SK-N-SH (cell line): ENCODE measurements around the gene THAP6. TPM values are rescaled to one million over a fixed set of nuclear protein-coding genes. Genes with fewer than 3 reads are reported as not detected.

Experiments
- CTCF ChIA-PET: fragments of 300-600, 350-600 bp; formaldehyde crosslinking; extraction: SDS; loops from one replicate; lab custom pipeline; 2021; lab: Yijun Ruan, JAX
- POLR2A ChIA-PET: fragments of 350-600 bp; sonication (Branson Sonifier 250); formaldehyde crosslinking; extraction: SDS; loops from one replicate; lab custom pipeline; 2020; ENCODE audit warnings: antibody characterized with exemption, inconsistent platforms; lab: Yijun Ruan, JAX
- DNase-seq: peaks from one replicate; pipeline ENCODE4 v3.0.0; 2012
- H2AFZ ChIP-seq: fragments of 200-600 bp; sonication (generic); 2 replicates; pipeline ENCODE4 v1.8.1; 2016; ENCODE audit warnings: antibody characterized with exemption, mild to moderate bottlenecking, low read depth
- H3F3A ChIP-seq: fragments of 200-600 bp; sonication (generic); replicated peaks from 2 replicates; pipeline ENCODE3; 2016; ENCODE audit warnings: antibody characterized with exemption, mild to moderate bottlenecking; ENCODE audit not compliant: insufficient read depth
- H3K27ac ChIP-seq, 2 experiments: fragments of 200-500 bp in 1 of 2; fragments of 200-600 bp in 1 of 2; sonication (Bioruptor generic) in 1 of 2; sonication (generic), shearing (Covaris generic) in 1 of 2; 2 replicates each; pipeline versions ENCODE4 v1.5.1 to v1.6.1; 2014 to 2016; ENCODE audit warnings: low read depth in 2 of 2, inconsistent platforms in 1 of 2, low read length in 1 of 2, mild to moderate bottlenecking in 1 of 2, mixed read lengths in 1 of 2
- H3K27me3 ChIP-seq: fragments of 200-600 bp; sonication (generic), shearing (Covaris generic); 2 replicates; pipeline ENCODE4 v1.6.1; 2016; ENCODE audit warnings: mixed run types; ENCODE audit not compliant: insufficient read depth
- H3K36me3 ChIP-seq, 2 experiments: fragments of 200-500 bp in 1 of 2; fragments of 200-600 bp in 1 of 2; sonication (Bioruptor generic) in 1 of 2; sonication (generic) in 1 of 2; replicated peaks in 1 of 2; 2 replicates each; pipeline versions ENCODE3 to v1.5.1; 2014 to 2016; ENCODE audit warnings: low read length in 1 of 2, mild to moderate bottlenecking in 1 of 2; ENCODE audit not compliant: insufficient read depth in 2 of 2, control insufficient read depth in 1 of 2
- H3K4me1 ChIP-seq, 2 experiments: fragments of 200-500 bp in 1 of 2; fragments of 200-600 bp in 1 of 2; sonication (Bioruptor generic) in 1 of 2; sonication (generic), shearing (Covaris generic) in 1 of 2; 2 replicates each; pipeline versions ENCODE4 v1.5.1 to v1.6.1; 2014 to 2016; ENCODE audit warnings: low read depth in 1 of 2, low read length in 1 of 2, mixed run types in 1 of 2; ENCODE audit not compliant: insufficient read depth in 2 of 2, control insufficient read depth in 1 of 2
- H3K4me2 ChIP-seq: fragments of 200-600 bp; sonication (generic), shearing (Covaris generic); 2 replicates; pipeline ENCODE4 v1.6.1; 2017; ENCODE audit warnings: mixed run types
- H3K4me3 ChIP-seq, 2 experiments: fragments of 200-500 bp in 1 of 2; fragments of 200-600 bp in 1 of 2; sonication (Bioruptor generic) in 1 of 2; sonication (generic), shearing (Covaris generic) in 1 of 2; 2 replicates each; pipeline versions ENCODE4 v1.5.1 to v1.8.1; 2014 to 2016; ENCODE audit warnings: low read depth in 2 of 2, inconsistent platforms in 1 of 2, low read length in 1 of 2, mild to moderate bottlenecking in 1 of 2, mixed read lengths in 1 of 2, moderate library complexity in 1 of 2
- H3K79me2 ChIP-seq: fragments of 200-600 bp; sonication (generic); 2 replicates; pipeline ENCODE4 v1.8.1; 2017; ENCODE audit warnings: mild to moderate bottlenecking; ENCODE audit not compliant: insufficient read depth
- H3K9ac ChIP-seq: fragments of 200-600 bp; sonication (generic); 2 replicates; pipeline ENCODE4 v1.6.1; 2017; ENCODE audit warnings: mixed run types
- H3K9me2 ChIP-seq: fragments of 200-600 bp; sonication (generic); 2 replicates; pipeline ENCODE4 v1.6.1; 2017; ENCODE audit warnings: mixed run types
- H3K9me3 ChIP-seq: fragments of 200-600 bp; sonication (generic); 2 replicates; pipeline ENCODE4 v1.6.1; 2017; ENCODE audit warnings: mixed run types, mild to moderate bottlenecking, moderate library complexity
- H4K20me1 ChIP-seq: fragments of 200-600 bp; sonication (generic); 2 replicates; pipeline ENCODE4 v1.6.1; 2017; ENCODE audit warnings: mild to moderate bottlenecking, mixed run types; ENCODE audit not compliant: insufficient read depth
- CHD2 ChIP-seq: fragments of 150-350 bp; IDR thresholded peaks from 2 replicates; pipeline ENCODE4 v1.6.1; 2018; ENCODE audit warnings: low read length; ENCODE audit not compliant: partially characterized antibody
- EP300 ChIP-seq, 2 experiments: IDR thresholded peaks; 2 replicates each; pipeline versions ENCODE4 v1.4.0 to v1.6.1; 2012; ENCODE audit warnings: borderline replicate concordance in 1 of 2, low read depth in 1 of 2, low read length in 1 of 2
- FOSL2 ChIP-seq: IDR thresholded peaks from 2 replicates; pipeline ENCODE4 v1.4.0; 2012; ENCODE audit warnings: low read depth, mild to moderate bottlenecking, moderate library complexity, borderline replicate concordance
- MAX ChIP-seq: IDR thresholded peaks from 2 replicates; pipeline ENCODE4 v1.4.0; 2012; ENCODE audit warnings: low read depth
- SMC3 ChIP-seq: IDR thresholded peaks from 2 replicates; pipeline ENCODE4 v1.6.1; 2012; ENCODE audit warnings: low read depth, low read length, improper control_type of control experiment
- TEAD4 ChIP-seq: IDR thresholded peaks from 2 replicates; pipeline ENCODE4 v1.4.0; 2012; ENCODE audit warnings: mild to moderate bottlenecking, borderline replicate concordance; ENCODE audit not compliant: insufficient read depth
- USF1 ChIP-seq: IDR thresholded peaks from 2 replicates; pipeline ENCODE4 v1.4.0; 2012; ENCODE audit warnings: low read depth, borderline replicate concordance
- USF2 ChIP-seq: fragments of 150-350 bp; IDR thresholded peaks from 2 replicates; pipeline ENCODE4 v1.6.1; 2017; ENCODE audit warnings: antibody characterized with exemption, low read length, low read depth, borderline replicate concordance
- ZBTB33 ChIP-seq: IDR thresholded peaks from 2 replicates; pipeline ENCODE4 v1.4.0; 2012; ENCODE audit warnings: low read depth, borderline replicate concordance
- WGBS: methylation state at CpG from one replicate; pipeline ENCODE4 v1.1.6; 2017; ENCODE audit warnings: low lambda C conversion rate; 5-methylcytosine and 5-hydroxymethylcytosine counted together
- polyA plus RNA-seq, 3 experiments: library from polyadenylated mRNA; depleted of rRNA; stranded (reverse); fragments of >200 nt; gene quantifications; 2 replicates each; pipeline ENCODE4 v1.2.3, GENCODE V29; 2012

The THAP6 gene
- polyA plus RNA-seq, 1 of the 3 experiments (the other 2 are of a cell fraction) = 6.9 TPM

- no peak for DNase-seq
- H3K27ac ChIP-seq = no peak overlapping the region
- H3K4me3 ChIP-seq = peak overlapping the region in 1 of 2 experiments; percentile 25; a peak in 1 of 4 replicates
- H3K4me1 ChIP-seq = peaks cover 0 to 7% of the 10 kb centered on the region in 2 experiments; a peak in 2 of 4 replicates
- no peaks in the 10 kb centered on the region for H3K9me2 ChIP-seq
- ChIA-PET CTCF (no interaction called here), POLR2A (no interaction called here)
- no peaks in the 10 kb centered on the region for H4K20me1 ChIP-seq
- WGBS = 98% methylated on average over 3 of the region's 3 CpGs
- no peak overlapping the region for H3K9ac ChIP-seq
- peaks cover 24 to 33% of the 10 kb centered on the region in 2 experiments for H3K36me3 ChIP-seq
- no peaks in the 10 kb centered on the region for H3K27me3 ChIP-seq
- H3F3A ChIP-seq = no peaks in the 10 kb centered on the region
- TF ChIP-seq USF1 = no peak
- TF ChIP-seq CHD2 = no peak
- H3K4me2 ChIP-seq = peak overlapping the region; percentile 87
- H3K9me3 ChIP-seq = no peaks in the 10 kb centered on the region
- peaks cover 68% of the 10 kb centered on the region for H3K79me2 ChIP-seq
- no peak overlapping the region for H2AFZ ChIP-seq
These were observed 2.4 kb upstream of the THAP6 start for GRCh38 chr4:75511841-75512240.

GRCh38 chr4:75512386-75513211 lies 1.7 kb upstream of the THAP6 start:
- Histone ChIP-seq H4K20me1 (no peaks in the 10 kb centered on the region), H2AFZ (no peak overlapping the region), H3K27me3 (no peaks in the 10 kb centered on the region), H3K27ac (peak overlapping the region; percentile 16 to 26; a peak in 2 of 4 replicates), H3K36me3 (peaks cover 22 to 33% of the 10 kb centered on the region in 2 experiments)
- DNase-seq = no peak
- CTCF ChIA-PET = interaction anchor here (1.3 to 1.6 kb wide), 2 partner anchors 15 to 212 kb away, joined by 4 to 7 read pairs; partner anchors contain the start of gene USO1
- TF ChIP-seq SMC3 (no peak), TEAD4 (no peak), ZBTB33 (no peak), MAX (no peak), USF2 (no peak), EP300 (IDR thresholded peaks at IDR 0.05; ENCODE audit: borderline replicate concordance in 1 of 2, low read depth in 1 of 2, low read length in 1 of 2) (no peak), FOSL2 (no peak)
- TF ChIP-seq, all 33 proteins: peak for 0
- 63% methylated on average over 6 of the region's 6 CpGs for WGBS
- no peaks in the 10 kb centered on the region for H3K9me2 ChIP-seq
- POLR2A ChIA-PET = no interaction called here
- H3K9me3 ChIP-seq = no peaks in the 10 kb centered on the region
- H3K4me1 ChIP-seq = peaks cover 0 to 7% of the 10 kb centered on the region in 2 experiments; a peak in 2 of 4 replicates
- no peak overlapping the region for H3K9ac ChIP-seq
- no peaks in the 10 kb centered on the region for H3F3A ChIP-seq
- H3K4me3 ChIP-seq = peak overlapping the region; percentile 90 to 93
- peaks cover 68% of the 10 kb centered on the region for H3K79me2 ChIP-seq
- H3K4me2 ChIP-seq = peak overlapping the region; percentile 87
